ENCODE results near the gene RPS25. TPM values are rescaled to one million over a fixed set of nuclear protein-coding genes. Genes with fewer than 3 reads are reported as not detected.
"Not testable (repeated sequence)": the region's sequence is repeated elsewhere in the genome, so short reads cannot be mapped to it uniquely, and the experiment has no call there.

The RPS25 gene
- polyA plus RNA-seq, 3 donors: 1,021 to 1,242 (median 1,207) TPM

- no peak for DNase-seq (ENCODE audit: extremely low read depth in 1 of 11, low read depth in 9 of 11, low spot score in 4 of 11)
Observed at GRCh38 chr11:119052163-119052814, 34.1 kb upstream of the RPS25 start.

DNA sequence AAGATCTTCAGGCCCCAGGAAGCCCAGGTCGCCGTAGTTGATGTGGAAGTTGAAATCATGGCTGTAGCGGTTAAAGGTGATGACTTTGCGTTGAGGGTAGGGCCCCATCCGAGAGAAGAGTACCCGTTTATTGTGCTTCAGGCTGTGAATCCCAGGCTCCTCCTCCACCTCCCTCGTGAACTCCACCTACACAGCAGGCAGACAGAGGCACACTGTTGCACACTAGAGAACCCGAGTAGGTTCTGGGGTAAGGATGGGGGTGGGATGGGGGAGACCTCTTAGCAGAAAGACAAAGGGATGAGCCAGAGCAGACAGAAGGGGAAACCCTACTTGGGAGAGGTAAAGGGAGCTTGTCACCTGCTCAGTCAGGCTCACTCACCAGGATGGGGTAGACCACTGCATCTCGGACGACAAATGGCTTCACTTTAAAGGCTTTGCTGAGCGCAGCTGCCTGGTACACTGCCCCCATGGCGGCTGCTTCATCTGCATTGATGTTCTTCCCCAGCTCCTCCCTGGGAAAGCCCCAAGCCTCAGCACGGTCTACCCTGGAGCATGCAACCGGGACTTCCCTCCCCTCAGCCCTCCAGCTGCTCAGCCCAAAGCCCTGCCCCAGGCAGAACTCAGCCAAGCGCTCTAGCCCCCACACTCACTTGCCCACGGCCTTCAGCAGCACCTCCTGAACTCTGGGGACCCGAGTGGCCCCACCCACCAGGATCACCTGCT is 33.5 kb upstream of the RPS25 start:
- no peak for DNase-seq (ENCODE audit: extremely low read depth in 1 of 11, low read depth in 9 of 11, low spot score in 4 of 11)

GRCh38 chr11:119049081-119049480 is 30.9 kb upstream of the RPS25 start:
- DNase-seq (ENCODE audit: extremely low read depth in 1 of 11, low read depth in 9 of 11, low spot score in 4 of 11): no peak

- no peak for DNase-seq (ENCODE audit: extremely low read depth in 1 of 11, low read depth in 9 of 11, low spot score in 4 of 11)
Observed at GRCh38 chr11:119048644-119049043, 30.5 kb upstream of the RPS25 start.

GRCh38 chr11:119047205-119047604 is 29.1 kb upstream of the RPS25 start:
- DNase-seq (ENCODE audit: extremely low read depth in 1 of 11, low read depth in 9 of 11, low spot score in 4 of 11): no peak

DNA sequence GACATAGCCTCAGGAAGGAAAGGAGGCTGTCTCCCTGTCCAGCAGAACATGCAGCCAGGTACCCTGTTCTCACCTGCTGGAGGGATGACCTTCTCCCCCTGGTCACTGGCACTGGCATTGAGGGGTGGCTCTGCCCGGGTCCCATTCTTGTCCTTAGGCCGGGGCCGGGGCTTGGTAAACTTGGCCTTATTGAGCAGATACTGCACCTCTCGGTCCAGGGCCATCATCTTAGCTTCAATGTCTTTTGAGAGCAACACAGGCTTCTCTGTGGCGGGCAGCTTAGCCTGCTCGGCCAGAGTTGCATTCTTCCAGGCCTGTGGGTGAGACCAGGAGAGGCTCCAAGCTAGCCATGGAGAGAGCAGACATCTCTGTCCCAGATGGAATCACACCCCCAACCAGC is 28.3 kb upstream of the RPS25 start:
- no peak for DNase-seq (ENCODE audit: extremely low read depth in 1 of 11, low read depth in 9 of 11, low spot score in 4 of 11)

- no peak for DNase-seq (ENCODE audit: extremely low read depth in 1 of 11, low read depth in 9 of 11, low spot score in 4 of 11)
Observed at GRCh38 chr11:119044708-119045107, 26.6 kb upstream of the RPS25 start.

- DNase-seq (ENCODE audit: extremely low read depth in 1 of 11, low read depth in 9 of 11, low spot score in 4 of 11): no peak
Observed at GRCh38 chr11:119042927-119043326, 24.8 kb upstream of the RPS25 start.

- no peak for DNase-seq (ENCODE audit: extremely low read depth in 1 of 11, low read depth in 9 of 11, low spot score in 4 of 11)
Observed at GRCh38 chr11:119041821-119042514, 23.8 kb upstream of the RPS25 start.

DNA sequence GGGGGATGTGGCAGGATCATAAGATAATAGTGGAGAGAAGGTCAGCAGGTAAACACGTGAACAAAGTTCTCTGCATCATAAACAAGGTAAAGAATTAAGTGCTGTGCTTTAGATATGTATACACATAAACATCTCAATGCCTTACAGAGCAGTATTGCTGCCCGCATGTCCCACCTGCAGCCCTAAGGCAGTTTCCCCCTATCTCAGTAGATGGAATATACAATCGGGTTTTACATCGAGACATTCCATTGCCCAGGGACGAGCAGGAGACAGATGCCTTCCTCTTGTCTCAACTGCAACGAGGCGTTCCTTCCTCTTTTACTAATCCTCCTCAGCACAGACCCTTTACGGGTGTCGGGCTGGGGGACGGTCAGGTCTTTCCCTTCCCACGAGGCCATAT is 21.3 kb upstream of the RPS25 start:
- not testable (repeated sequence) for DNase-seq (ENCODE audit: extremely low read depth in 1 of 11, low read depth in 9 of 11, low spot score in 4 of 11)

- DNase-seq (ENCODE audit: extremely low read depth in 1 of 11, low read depth in 9 of 11, low spot score in 4 of 11): no peak
Observed at GRCh38 chr11:119038884-119039283, 20.7 kb upstream of the RPS25 start.

DNA sequence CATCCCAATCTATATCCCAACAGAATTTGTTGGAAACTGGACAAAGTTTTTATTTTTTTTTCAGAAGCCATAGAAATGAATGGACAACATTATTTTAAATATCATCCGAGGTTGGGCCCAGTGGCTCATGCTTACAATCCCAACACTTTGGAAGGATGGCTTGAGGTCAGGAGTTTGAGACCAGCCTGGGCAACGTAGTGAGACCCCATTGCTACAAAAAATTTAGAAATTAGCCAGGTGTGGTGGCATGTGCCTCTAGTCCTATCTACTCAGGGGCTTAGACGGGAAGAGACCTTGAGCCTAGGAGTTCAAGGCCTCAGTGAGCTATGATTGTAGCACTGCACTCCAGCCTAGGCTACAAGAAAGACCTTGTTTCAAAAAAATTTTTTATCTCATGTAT is 16.7 kb upstream of the RPS25 start:
- DNase-seq (ENCODE audit: extremely low read depth in 1 of 11, low read depth in 9 of 11, low spot score in 4 of 11): no peak

- DNase-seq (ENCODE audit: extremely low read depth in 1 of 11, low read depth in 9 of 11, low spot score in 4 of 11): not testable (repeated sequence)
Observed at GRCh38 chr11:119033421-119033820, 15.3 kb upstream of the RPS25 start.

- no peak for DNase-seq (ENCODE audit: extremely low read depth in 1 of 11, low read depth in 9 of 11, low spot score in 4 of 11)
Observed at GRCh38 chr11:119031912-119032280, 13.8 kb upstream of the RPS25 start.

- peak; percentile 88 to 96 (median 93) for DNase-seq (ENCODE audit: extremely low read depth in 1 of 11, low read depth in 9 of 11, low spot score in 4 of 11)
Observed at GRCh38 chr11:119030329-119031047, 12.3 kb upstream of the RPS25 start, which contains the start of gene SLC37A4. SLC37A4 (minus strand) TSS chr11:119030877.

DNA sequence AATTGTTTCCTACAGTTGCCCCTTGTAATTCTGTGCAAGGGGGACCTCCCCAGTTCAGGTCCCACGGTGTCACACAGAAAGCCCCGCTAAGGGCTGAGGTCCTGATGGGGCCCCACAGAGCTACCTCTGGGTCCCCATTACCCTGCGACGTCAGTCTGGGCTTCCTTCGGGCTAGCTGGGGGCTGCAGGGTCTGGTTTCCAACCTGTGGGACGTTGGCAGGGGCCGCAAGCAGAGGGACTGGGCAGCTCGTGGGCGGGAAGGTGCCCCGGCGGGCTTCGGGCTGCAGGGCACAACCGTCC is 11.8 kb upstream of the RPS25 start:
- no peak for DNase-seq (ENCODE audit: extremely low read depth in 1 of 11, low read depth in 9 of 11, low spot score in 4 of 11)

DNA sequence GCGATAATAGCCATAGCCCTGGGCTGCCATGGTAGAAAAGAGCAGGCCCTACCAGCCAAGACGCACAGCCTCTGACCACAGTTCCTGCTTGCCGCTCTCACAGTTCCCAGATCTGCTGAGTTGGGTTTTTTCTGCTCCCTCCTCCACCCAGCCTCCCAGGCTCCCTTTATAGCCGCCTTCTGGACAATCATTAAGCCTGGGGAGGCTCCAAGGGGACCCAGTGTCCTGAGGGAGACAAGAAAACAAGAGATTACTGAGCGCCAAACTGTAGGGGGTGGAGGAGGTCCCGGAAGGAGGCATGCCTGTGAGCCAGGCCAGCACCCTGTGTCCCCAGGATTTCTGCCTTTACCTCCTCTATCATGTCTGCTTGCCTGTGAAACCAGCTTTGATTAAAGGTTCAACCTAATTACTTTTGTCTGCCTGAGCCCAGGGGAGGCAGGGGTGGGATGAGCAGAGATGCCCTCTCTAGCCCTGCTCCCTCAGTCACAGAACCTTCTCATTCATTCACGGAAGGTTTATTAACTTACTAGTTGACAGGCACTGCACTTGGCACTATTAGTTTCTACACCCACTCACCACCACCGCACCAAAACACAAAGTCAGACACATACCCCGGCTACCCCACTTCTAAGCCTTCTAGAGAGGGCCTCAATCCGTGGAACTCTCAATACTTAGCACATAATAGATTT is 11.3 kb upstream of the RPS25 start:
- peak in 3 of 11 donors; percentile 32 to 81 (median 56) for DNase-seq (ENCODE audit: extremely low read depth in 1 of 11, low read depth in 9 of 11, low spot score in 4 of 11)

- no peak for DNase-seq (ENCODE audit: extremely low read depth in 1 of 11, low read depth in 9 of 11, low spot score in 4 of 11)
Observed at GRCh38 chr11:119029069-119029339, 10.9 kb upstream of the RPS25 start.

GRCh38 chr11:119028346-119029068 is 10.4 kb upstream of the RPS25 start:
- DNase-seq (ENCODE audit: extremely low read depth in 1 of 11, low read depth in 9 of 11, low spot score in 4 of 11): no peak

All from renal cortex interstitium (tissue), 11 donors.